GM19438 (cell line): ENCODE results near the gene IL3RA.
"Not testable (repeated sequence)": the region's sequence is repeated elsewhere in the genome, so short reads cannot be mapped to it uniquely, and the experiment has no call there.

ENCODE experiments used
- ATAC-seq: cut with Tn5 transposase; IDR thresholded peaks from one replicate; pipeline ENCODE4 v1.9.1; 2021; ENCODE audit warnings: low read depth; ENCODE audit not compliant: unreplicated experiment

IL3RA gene

DNA sequence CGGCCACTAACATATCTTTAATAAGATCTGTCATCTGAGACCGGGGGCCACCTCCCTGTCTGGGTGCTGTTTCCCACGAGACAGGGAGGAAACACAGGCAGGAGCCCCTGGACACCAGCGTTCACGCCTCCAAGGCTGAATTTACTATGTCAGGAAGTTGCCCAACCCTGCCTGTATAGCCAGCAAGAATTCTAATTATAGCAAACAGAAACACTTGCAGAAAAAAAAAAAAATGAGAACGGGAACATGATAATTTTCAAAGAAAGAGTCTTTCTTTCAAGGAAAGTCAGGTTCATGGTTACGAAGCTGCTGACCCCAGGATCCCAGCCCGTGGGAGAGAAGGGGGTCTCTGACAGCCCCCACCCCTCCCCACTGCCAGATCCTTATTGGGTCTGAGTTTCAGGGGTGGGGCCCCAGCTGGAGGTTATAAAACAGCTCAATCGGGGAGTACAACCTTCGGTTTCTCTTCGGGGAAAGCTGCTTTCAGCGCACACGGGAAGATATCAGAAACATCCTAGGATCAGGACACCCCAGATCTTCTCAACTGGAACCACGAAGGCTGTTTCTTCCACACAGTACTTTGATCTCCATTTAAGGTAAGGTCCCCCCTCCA, at the start of gene IL3RA:
Gene IL3RA (plus strand): TSS at position 455 of the 613 bp plus-strand sequence. CDS start 4,981 bp downstream, outside the sequence.
- peak; percentile 50 for ATAC-seq

DNA sequence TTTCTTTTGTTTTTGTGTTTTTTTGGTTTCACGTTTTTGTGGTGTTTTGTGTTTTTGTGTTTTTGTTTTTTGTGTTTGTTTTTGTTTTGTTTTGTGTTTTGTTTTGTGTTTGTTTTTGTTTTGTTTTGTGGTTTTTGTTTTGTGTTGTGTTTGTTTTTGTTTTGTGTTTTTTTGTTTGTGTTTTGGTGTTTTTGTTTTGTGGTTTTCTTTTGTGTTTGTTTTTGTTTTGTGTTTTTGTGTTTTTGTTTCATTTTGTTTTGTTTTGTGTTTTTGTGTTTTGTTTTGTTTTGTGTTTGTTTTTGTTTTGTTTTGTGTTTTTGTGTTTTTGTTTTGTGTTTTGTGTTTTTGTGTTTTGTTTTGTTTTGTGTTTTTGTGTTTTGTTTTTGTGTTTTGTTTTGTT, 47.0 kb upstream of the IL3RA start:
- ATAC-seq = no peak

DNA sequence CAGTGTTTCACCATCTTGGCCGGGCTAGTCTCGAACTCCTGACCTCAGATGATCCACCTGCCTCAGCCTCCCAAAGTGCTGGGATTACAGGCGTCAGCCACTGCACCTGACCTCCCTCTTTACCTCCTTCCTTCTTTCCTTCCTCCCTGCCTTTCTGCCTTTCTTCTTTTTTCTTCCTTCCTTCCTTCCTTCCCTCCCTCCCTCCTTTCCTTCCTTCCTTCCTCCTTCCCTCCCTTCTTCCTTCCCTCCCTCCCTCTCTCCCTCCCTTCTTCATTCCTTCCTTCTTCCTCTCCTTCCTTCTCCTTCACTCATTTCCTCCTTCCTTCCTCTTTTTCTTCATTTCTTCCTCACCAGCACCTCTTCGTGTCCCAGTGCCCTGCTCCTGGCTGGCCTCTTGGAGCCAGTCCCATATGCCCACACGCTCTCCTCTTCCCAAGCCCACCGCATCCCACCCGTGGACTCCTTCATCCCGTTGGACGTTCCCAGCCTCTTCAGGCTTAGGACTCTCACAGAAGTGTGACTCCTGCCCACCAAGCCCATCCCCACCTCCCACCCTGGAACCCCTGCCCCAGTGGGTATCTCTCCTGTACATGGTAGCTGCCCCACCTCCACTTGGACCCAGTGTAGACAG, 45.4 kb upstream of the IL3RA start:
- no peak for ATAC-seq

DNA sequence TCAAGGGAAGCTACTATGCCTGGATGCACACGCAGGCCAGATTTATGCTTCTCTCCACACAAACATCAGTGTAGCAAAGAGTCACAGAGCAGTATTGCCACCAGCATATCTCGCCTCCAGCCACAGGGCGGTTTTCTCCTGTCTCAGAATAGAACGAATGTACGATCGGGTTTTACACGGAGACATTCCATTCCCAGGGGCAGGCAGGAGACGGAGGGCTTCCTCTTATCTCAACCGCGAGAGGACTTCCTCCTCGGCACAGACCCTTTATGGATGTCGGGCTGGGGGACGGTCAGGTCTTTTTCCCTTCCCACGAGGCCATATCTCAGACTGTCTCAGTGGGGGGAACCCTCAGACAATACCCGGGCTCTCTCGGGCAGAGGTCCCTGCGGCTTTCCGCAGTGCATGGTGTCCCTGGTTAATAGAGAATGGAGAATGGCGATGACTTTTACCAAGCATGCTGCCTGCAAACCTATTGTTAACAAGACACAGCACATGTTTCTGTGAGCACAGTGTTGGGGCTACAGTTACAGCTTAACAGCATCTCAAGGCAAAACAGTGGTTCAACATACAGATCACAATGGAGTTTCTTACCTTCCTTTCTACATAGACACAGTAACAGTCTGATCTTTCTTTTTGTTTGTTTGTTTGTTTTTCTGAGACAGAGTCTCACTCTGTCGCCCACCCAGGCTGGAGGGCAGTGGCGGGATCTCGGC, 43.9 kb upstream of the IL3RA start:
- no peak for ATAC-seq

DNA sequence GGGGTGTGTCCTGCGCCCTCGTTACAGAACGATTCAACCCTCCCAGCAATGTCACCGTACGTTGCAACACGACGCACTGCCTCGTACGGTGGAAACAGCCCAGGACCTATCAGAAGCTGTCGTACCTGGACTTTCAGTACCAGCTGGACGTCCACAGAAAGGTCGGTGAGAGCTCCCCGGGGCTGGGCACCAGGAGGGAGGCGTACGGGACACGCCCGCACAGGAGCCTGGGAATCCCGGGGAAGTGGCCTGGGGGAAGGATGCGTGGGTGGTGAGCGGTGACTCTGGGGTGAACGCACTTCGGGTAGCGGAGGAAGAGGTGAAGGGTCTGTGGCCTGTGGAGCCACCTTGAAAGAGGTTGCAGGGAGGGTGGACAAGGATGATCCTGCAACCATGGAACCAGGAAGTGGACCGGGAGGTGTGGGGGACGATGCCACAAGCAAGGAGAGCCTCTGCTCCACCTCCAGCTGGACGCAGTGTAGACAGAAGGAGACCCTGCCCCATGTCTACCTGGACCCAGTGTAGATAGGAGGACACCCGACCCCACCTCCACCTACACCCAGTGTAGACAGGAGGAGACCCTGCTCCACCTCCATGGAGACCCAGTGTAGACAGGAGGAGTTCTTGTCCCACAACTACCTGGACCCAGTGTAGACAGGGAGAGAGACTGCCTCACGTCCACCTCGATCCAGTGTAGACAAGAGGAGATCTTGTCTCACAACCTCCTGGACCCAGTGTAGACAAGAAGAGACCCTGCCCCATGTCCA, 42.1 kb upstream of the IL3RA start:
- ATAC-seq = no peak

DNA sequence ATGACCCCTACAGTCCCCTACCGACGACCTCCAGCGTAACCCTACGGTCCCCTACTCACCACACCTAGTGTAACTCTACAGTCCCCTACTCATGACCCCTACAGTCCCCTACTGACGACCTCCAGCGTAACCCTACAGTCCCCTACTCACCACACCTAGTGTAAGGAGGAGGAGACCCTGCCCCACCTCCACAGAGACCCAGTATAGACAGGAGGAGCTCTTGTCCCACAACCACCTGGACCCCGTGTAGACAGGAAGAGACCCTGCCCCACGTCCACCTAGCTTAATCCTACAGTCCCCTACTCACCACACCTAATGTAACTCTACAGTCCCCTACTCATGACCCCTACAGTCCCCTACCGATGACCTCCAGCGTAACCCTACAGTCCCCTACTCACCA, 41.0 kb upstream of the IL3RA start:
- no peak for ATAC-seq

DNA sequence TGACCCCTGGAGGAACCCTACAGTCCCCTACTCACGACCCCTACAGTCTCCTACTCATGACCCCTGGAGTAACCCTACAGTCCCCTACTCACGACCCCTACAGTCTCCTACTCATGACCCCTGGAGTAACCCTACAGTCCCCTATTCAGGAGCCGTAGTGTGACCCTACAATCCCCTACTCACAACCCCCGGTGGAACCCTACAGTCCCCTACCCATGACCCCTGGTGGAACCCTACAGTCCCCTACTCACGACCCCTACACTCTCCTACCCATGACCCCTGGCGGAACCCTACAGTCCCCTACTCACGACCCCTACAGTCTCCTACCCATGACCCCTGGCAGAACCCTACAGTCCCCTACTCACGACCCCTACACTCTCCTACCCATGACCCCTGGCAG, 39.0 kb upstream of the IL3RA start:
- ATAC-seq = not testable (repeated sequence)

DNA sequence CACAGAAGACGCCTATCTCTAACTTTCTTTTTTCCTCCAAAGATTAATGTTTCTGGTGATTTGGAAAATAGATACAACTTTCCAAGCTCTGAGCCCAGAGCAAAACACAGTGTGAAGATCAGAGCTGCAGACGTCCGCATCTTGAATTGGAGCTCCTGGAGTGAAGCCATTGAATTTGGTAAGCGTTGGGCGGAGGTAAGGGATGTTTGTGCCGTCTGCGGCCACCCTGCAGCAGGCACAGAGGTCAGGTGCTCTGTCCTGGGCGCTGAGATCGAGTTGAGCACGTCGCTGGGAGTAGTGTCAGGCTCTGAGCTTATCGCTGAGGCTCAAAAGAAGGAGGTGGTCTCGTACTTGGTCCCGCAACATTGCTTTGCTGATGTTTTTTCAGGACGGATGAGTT, 36.1 kb upstream of the IL3RA start:
- ATAC-seq = no peak

DNA sequence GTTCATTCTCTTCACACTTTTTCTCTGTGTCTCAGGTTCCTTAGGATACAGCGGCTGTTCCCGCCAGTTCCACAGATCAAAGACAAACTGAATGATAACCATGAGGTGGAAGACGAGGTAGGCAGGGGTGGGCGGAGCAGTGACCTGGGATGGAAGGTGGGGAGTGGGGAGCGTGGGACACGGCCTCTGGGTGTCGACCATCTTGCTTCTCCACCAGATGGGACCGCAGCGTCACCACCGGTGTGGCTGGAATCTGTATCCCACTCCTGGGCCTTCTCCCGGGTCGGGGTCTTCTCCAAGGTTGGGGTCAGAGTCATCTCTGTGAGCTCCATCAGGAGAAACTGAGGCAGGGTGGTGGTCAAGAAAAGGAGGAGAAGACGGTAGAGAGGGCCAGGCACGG, 31.2 kb upstream of the IL3RA start:
- ATAC-seq = no peak

DNA sequence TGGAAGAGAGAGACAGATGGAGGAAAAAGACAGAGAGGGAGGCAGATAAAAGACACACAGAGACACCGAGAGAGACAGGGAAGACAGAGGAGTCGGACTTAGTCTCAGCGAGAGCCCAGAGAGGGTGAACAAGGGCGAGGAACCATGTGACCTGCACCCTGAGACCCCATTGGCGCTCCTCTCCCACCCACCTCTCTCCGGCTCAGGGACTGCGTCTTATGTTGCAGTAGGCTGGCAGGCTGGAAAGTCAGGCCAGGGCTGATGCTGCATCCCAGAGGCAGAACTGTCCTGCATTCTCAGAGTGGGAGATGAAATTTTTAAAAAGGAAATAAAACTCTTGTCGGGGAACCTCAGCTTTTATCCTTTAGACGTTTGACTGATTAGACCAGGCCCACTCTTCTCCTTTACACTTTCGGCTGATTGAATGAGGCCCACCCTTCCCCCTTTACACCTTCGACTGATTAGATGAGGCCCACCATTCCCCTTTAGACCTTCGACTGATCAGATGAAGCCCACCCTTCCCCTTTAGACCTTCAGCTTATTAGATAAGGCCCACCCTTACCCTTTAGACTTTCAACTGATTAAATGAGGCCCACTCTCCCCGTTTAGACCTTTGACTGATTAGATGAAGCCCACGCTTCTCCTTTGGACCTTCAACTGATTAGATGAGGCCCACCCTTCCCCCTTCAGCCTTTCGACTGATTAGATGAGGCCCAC, 29.5 kb upstream of the IL3RA start:
- no peak for ATAC-seq

DNA sequence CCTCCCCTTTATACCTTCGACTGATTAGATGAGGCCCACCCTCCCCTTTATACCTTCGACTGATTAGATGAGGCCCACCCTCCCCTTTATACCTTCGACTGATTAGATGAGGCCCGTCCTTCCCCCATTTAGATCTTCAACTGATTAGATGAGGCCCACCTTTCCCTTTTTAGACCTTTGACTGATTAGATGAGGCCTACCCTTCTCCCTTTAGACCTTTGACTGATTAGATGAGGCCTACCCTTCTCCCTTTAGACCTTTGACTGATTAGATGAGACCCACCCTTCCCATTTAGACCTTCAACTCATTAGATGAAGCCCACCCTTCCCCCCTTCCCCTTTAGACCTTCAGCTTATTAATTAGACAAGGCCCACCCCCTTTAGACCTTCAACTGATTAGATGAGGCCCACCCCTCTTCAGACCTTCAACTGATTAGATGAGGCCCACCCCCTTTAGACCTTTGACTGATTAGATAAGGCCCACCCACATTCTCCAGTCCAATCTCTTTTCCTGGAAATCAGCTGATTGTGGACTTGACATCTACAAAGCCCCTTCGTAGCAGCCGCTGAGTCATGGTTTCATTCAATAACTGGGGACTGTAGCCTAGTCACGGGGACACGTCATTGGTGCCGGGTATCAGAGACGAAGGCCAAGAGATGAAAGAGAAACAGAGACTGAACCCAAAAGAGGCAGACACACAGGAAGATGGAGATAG, 28.8 kb upstream of the IL3RA start:
- no peak for ATAC-seq

DNA sequence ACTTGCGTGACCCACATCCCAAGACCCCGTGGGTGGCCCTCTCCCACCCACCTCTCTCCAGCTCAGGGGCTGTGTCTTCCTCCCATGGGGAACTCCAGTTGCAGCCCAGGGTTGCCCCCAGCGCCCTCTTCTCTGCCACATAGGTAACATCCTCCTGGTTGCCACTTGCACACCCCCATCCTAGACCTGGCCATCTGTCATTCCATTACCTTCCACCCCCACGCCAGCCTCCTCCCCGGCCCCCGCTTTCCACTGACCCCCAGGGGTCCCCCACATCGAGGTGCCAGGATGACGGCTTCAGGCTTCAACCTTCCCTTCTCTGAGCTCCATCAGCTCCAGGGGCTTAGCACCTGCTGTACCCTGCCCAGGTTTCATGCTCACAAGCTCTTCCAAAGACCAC, 28.1 kb upstream of the IL3RA start:
- no peak for ATAC-seq

DNA sequence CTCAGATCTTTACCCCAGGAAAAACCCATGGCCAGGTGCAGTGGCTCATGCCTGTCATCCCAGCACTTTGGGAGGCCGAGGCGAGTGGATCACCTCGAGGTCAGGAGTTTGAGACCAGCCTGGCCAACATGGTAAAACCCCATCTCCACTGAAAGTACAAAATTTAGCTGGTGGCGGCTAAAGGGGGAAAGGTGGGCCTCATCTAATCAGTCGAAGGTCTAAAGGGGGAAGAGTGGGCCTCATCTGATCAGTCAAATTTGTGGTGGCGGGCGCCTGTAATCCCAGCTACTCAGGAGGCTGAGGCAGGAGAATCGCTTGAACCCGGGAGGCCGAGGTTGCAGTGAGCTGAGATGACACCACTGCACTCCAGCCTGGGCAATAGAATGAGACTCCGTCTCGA, 27.7 kb upstream of the IL3RA start:
- ATAC-seq = not testable (repeated sequence)

DNA sequence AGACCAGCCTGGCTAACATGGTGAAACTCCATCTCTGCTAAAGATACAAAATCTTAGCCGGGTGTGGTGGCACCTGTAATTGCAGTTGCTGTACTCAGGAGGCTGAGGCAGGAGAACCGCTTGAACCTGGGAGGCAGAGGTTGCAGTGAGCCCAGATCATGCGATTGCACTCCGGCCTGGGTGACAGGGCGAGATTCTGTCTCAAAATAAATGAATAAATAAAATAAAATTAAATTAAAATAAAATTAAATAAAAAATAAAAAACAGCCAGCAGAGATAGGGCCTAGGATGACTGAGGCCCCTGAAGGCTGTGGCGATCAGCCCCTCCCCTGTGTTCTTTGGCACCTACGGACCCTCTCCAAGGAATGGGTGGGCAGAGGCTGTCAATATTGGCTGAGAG, 22.8 kb upstream of the IL3RA start:
- ATAC-seq = no peak

DNA sequence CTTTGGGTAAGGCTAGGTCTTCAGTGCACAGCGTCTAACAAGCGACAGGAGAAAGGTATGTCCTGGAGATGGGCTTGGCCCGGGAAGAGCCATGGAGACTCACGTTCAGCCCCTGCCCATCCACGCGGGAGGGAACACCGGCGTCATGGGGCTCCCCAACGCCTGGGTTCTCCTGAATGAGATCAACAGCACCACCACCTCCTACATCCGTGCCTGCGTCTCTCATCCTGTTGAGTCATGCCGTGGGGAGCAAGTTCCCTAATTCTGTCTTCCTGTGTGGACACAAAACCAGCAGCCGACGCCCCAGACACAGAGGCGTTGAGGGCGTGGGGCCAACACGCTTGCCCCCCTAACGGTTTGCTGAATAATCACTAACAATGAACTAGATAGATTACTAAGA, 20.1 kb upstream of the IL3RA start:
- ATAC-seq = no peak

DNA sequence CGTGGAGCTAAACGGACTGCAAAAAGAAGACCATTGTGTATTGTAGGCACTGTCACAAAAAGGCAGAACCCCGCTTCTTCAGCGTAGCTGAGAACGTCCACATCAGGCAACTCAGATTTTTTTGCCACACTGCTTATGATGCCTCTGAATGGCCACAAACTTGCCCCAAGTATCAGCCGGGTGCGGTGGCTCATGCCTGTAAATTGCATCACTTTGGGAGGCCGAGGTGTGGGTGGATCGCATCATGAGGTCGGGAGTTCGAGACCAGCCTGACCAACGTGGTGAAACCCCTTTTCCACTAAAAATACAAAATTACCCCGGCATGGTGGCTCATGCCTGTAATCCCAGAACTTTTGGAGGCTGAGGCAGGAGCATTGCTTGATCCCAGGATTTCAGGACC, 14.9 kb upstream of the IL3RA start:
- ATAC-seq = no peak

DNA sequence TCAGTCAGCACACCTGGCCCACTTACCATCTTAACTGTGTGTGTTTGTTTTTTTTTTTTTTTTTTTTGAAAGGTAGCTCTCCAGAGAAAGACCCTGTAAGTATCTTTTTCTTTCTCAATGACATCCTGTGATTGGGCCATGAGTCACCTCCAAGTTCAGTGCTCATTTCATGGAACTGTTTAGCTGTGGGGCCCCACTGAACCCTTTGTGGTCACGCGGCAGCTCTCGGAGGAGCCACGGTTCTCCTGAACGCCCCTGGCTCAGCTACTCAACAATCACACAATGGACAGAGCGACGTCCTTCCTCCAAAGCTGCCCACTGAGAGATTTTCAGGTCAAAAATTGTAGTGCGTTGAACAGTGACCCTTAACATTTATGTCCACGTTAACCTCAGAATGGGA, 14.2 kb upstream of the IL3RA start:
- no peak for ATAC-seq

DNA sequence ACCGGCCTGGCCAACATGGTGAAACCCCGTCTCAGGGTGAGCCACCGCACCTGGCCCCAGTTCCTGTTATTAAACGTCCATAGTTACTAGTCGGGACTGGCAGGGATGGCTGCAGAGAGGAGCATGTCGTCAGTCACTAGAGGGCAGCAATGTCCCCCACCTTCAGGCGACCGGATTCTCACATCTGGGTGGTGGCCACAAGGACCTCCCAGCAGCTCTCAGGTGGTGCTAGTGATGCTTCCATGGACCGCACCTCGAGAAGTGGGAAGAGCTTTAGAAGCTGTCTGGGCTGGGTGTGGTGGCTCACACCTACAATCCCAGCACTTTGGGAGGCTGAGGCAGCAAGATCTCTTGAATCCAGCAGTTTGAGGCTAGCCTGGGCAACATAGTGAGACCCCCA, 13.3 kb upstream of the IL3RA start:
- ATAC-seq = peak; percentile 78

DNA sequence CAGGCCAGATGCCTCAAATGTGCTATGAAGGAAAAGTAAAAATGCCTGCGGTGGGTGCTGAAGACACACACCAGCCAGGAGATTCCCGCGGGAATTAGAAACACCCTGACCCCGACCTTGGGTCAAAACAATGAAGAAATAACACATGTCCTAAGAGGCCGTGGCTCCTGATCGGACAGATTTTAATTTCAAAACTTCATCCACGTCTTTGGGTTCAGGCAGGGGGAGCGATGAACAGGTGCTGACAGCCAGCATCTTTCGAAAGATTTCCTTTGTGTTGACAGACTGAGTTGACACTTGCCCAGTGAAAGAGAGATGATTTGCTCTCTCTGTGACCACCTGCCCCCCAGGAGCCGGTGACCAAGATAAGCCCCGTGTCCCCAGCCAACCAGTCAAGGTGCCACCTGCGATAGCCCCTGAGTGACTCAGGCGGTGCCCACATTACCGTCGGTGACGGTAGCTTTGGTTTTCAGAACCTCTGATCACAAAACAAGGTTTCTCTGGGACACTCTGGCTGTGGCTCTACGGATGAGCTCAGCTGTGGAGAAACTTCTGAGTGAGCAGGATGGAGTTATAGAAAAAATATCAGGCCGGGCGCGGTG, 11.0 kb upstream of the IL3RA start:
- ATAC-seq = no peak
